Stimulated activated CD4-positive, alpha-beta T cell treated with anti-CD3 and anti-CD28 coated beads, TNF-alpha, amount 100 ng/mL, for 4 hours (primary cell): Measurements from ENCODE around the gene RAB35.
"Not testable (repeated sequence)": the region's sequence is repeated elsewhere in the genome, so short reads cannot be mapped to it uniquely, and the experiment has no call there.

Source experiments
- DNase-seq, 3 experiments: peaks; one replicate each; pipeline ENCODE4 v3.0.0-alpha.2; 2020; ENCODE audit warnings: low read depth in 3 of 3

Gene RAB35

DNA sequence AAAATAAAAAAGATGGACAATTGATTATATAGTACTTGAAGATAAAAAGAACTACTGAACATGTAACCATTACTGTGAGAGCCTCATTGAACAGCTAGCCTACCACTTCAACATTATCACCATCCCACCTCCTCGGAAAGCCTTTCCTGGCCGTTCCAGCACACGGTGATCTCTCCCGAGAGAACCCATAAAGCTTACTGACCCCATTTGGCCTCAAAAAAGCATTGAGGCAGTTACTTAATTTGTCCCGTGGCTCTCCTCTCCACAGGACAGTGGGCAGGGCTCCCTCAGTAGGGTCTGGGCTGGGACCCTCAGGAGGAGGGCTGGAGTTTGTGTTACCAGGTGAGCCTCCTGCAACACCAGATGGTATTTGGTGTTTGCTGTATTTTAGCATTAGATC is 55.8 kb downstream of the RAB35 start:
- DNase-seq = no peak

DNA sequence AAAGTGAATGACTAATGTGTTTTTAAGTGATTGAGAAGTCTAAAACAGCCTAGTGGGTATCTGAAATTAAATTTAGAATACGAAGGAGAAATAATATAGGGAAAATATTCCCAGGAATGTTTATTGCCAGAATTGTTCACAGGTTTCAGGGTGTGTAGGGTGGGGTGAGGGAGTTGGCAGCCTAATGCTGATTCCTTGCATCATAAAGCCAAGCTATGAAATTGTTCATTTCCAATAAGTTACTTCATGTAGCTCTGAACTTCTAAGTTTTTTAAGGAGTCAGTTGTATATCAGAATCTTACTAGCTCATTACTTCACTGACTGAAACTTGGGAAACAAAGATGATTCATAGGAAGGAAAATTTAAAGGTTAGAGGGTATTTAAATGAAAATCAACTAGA is 56.4 kb downstream of the RAB35 start:
- DNase-seq = no peak

DNA sequence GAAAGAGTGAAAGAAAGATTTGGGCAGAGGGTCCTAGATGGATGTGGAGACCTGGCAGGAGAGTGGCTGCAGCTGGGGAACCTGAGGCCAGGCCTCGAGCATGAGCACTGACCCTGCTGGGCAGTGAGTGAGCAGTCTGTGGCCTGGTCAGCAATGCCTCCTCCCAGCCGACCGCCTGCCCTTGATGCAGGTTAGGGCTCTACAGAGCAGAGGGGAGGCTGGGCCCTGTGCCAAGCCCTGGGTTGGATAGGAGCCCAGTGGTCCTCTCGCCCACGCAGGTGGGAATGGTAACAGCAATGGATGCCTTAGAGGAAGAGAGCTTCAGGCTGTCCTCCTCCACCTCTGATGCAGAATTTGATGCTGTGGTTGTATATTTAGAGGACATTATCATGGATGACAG is 59.8 kb downstream of the RAB35 start:
- no peak for DNase-seq

DNA sequence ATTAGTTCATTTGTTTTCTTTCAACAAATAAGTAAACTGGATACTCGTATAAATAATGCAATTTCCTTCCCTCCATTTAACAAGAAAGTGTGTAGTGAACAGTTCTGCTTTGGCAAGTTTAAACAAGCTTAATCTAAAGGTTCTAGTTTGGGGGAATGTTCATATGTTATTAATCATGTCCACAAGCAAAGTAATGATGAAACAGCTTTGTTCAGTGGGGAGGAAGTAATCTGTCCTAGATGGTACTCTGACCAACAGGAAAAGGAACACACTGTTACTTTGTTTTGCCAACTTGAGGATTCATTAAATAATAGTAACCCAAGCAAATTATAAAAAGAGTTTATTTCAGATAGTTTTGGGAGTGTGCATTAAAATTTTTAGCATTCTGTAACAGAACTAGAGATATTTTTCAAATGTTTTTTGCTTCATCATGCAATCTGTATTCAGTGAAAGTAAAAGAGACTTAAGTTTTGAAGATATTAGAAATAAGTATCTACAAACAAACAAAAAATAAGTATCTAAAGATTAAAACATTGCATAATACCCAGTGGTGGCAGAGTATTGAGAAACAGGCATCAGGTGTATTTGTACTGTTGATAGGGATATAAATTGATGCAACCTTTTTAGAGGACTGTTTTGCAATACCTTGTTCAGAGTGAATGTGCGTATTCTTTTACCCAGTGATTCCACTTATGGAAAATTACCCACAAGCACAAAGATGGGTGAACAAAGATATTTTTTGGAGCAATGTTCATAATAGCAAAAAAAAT is 61.1 kb downstream of the RAB35 start:
- no peak for DNase-seq

DNA sequence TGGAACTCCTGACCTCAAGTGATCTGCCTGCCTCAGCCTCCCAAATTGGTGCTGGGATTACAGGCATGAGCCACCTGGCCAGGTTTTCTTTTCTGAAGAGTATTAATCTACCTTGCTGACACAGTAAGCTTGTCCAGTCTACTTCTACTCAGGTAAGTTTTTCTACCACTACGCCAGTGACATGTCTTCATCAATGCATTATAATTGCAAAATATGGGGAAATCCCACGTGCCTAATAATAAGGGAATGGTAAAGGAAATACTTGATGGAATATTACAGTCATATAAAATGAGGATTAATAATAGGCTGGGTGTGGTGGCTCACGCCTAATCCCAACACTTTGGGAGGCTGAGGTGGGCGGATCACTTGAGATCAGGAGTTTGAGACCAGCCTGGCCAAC is 62.3 kb downstream of the RAB35 start:
- no peak for DNase-seq

DNA sequence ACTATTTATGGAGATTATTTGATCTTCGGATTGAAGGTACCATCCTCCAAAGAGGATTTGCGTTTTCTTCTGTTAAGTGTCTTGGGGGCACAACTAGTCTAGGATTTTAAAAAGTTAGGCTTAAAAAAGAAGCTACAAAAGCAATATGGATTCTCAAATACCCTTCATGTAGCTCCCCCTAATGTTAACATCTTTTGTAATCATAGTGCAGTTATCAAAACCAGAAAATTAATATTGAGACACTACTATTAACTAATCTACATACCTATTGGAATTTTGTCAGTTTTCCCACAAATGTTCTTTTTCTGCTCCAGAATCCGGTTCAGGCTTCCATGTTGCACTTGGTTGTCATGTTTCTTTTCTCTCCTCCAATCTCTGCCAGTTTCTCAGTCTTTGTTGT is 65.0 kb downstream of the RAB35 start:
- no peak for DNase-seq

DNA sequence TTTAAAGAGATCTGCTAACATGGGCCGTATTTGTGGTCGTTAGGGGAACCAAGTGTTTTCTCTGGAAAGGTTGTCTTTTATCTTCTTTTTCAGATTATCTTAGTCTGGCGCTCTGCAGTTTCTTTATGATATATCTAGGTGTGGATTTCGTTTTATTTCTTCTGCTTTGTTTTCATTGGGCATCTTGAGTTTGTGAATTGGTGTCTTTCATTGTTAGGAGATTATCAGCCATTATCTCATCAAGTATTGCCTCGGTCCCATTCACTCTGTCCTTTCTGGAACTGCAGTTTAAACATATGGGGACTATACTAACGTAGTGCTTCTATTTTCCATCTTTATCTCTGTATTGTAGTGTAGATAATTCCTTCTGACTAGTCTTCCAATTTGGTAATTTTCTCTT is 67.1 kb downstream of the RAB35 start:
- DNase-seq = no peak

DNA sequence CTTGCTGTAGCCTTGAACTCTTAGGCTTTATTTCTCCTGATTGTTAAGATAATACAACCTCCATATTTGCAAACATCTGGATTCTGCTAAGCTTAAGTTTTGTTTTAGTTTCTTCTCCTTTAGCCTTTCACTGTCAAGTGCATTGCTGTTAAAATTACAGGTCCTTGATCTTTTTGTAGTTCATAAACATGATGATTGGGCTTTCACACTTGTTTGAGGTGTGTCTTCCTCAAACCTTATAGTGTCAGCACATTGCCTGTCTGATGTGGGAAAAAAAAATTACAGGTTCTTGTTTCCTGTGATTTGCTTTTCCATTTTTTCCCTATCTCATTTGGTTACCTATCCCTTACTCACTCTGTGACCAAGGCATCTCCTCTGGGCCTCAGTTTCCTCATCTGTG is 68.3 kb downstream of the RAB35 start:
- no peak for DNase-seq

DNA sequence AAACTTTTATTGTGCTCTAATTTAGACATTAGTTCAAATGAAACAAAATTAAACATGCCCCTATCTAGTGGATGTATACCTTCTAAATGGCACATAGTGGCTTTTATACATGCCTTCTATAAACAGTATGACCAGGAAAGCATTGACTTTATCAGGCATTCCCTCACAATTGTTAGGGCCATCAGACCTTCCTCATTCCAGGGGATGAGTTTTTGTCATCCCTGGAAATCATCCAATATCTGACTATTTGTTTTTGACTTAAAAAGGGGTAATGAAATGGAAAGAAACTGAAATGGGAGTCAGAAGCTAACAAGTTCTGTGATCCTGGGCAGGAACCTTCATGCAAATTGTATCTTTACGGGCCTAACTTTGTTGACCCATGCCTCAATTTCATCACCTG is 69.5 kb downstream of the RAB35 start:
- DNase-seq = no peak

DNA sequence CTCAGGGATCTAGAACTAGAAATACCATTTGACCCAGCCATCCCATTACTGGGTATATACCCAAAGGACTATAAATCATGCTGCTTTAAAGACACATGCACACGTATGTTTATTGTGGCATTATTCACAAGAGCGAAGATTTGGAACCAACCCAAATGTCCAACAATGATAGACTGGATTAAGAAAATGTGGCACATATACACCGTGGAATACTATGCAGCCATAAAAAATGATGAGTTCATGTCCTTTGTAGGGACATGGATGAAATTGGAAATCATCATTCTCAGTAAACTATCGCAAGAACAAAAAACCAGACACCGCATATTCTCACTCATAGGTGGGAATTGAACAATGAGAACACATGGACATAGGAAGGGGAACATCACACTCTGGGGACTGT is 71.2 kb downstream of the RAB35 start:
- not testable (repeated sequence) for DNase-seq
